Measurements from ENCODE around the gene PTCH2.

PTCH2 gene

DNA sequence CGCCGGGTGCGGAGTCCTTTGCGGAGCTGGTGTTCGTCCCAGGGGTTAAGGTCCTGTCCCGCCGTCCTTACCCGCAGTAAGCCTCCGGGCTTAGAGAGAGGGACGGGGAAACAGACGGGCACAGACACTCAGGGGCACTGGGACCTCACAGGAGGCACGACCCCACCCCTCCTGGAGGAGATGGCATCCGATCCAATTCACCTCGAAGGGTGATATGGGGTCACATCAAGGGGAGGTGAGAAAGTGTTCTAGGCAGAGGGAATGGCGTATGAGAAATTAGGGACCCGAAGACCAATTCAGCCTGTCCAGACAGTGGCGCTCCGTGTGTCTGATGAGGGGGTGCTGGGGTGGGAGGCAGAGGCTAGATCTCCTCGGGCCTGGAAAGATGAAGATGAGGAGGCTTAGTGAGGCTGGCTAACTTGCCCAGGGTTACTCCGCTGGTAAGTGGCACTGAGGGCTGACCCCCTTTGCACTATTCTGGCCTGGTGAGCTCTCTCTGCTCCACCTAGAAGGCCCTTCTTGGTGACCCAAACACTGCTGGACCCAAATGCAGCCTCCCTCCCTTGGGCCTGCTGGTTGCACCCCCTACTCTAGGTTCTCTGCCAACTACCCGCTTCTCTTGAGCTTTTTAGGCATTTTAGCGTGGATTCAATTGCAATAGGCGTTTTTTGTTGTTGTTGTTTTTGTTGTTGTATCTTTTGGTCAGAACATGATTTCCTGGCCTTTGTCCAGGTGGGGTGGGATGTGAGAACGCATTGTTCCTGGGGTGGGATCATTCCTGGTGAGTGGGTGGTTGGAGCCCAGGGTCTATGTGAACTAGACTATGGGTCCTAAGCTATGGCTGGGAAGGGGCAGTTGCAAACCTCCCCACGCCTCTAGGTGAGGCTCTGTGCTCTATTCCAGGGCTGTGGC, 22.5 kb downstream of the PTCH2 start (continued):
- TF ChIP-seq, protein P1, sequence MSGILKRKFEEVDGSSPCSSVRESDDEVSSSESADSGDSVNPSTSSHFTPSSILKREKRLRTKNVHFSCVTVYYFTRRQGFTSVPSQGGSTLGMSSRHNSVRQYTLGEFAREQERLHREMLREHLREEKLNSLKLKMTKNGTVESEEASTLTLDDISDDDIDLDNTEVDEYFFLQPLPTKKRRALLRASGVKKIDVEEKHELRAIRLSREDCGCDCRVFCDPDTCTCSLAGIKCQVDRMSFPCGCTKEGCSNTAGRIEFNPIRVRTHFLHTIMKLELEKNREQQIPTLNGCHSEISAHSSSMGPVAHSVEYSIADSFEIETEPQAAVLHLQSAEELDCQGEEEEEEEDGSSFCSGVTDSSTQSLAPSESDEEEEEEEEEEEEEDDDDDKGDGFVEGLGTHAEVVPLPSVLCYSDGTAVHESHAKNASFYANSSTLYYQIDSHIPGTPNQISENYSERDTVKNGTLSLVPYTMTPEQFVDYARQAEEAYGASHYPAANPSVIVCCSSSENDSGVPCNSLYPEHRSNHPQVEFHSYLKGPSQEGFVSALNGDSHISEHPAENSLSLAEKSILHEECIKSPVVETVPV (CRISPR knock-in tag; IDR thresholded peaks at IDR 0.05): no peak
- no peak for TF ChIP-seq BACH2 (CRISPR knock-in tag; IDR thresholded peaks at IDR 0.05; ENCODE audit: borderline replicate concordance)
- no peak for TF ChIP-seq PPARA (CRISPR knock-in tag; IDR thresholded peaks at IDR 0.05; ENCODE audit: borderline replicate concordance)
- no peak for TF ChIP-seq GLIS3 (CRISPR knock-in tag; IDR thresholded peaks at IDR 0.05)
- TF ChIP-seq CSDC2 (CRISPR knock-in tag; IDR thresholded peaks at IDR 0.05): no peak
- TF ChIP-seq, protein P2, sequence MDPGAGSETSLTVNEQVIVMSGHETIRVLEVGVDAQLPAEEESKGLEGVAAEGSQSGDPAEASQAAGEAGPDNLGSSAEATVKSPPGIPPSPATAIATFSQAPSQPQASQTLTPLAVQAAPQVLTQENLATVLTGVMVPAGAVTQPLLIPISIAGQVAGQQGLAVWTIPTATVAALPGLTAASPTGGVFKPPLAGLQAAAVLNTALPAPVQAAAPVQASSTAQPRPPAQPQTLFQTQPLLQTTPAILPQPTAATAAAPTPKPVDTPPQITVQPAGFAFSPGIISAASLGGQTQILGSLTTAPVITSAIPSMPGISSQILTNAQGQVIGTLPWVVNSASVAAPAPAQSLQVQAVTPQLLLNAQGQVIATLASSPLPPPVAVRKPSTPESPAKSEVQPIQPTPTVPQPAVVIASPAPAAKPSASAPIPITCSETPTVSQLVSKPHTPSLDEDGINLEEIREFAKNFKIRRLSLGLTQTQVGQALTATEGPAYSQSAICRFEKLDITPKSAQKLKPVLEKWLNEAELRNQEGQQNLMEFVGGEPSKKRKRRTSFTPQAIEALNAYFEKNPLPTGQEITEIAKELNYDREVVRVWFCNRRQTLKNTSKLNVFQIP (CRISPR knock-in tag; IDR thresholded peaks at IDR 0.05; ENCODE audit: borderline replicate concordance, low read depth): no peak
- no peak for TF ChIP-seq ZNF70 (CRISPR knock-in tag; IDR thresholded peaks at IDR 0.05)
- no peak for TF ChIP-seq ZC3H10 (CRISPR knock-in tag; IDR thresholded peaks at IDR 0.05)
- TF ChIP-seq ZNF8 (CRISPR knock-in tag; IDR thresholded peaks at IDR 0.05): no peak
- no peak for TF ChIP-seq ESRRG (CRISPR knock-in tag; IDR thresholded peaks at IDR 0.05)
- TF ChIP-seq ZFP30 (CRISPR knock-in tag; IDR thresholded peaks at IDR 0.05): no peak

DNA sequence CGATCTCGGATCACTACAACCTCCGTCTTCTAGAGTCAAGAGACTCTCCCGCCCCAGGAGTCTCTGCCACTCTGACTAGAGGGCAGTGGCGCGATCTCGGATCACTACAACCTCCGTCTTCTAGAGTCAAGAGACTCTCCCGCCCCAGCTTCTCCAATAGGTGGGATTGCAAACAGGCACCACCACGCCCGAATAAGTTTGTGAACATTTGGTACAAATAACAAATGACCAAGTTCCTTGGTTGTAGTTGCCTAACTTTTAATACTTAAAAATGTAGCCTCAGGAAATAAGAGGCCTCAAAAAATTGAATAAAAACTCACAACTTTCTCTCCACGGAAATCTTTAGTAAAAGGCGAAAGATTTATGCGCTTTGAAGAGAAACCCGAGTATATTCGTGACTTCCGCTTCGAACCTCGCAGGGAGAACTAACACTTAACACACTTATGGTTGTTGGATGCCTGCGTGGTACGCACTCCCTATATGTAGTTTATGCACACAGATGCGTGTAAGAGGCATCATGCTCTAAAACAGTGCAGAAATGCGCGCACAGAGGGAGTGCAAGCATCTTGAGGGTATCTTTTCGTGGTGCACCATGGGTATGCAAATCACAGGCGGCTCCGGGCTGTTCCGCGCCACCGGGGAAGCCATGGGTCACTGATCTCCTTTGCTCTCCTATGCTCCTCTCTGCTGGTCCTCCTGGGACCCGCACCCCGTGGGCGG, 23.3 kb downstream of the PTCH2 start:
- TF ChIP-seq TOX (CRISPR knock-in tag; IDR thresholded peaks at IDR 0.05; ENCODE audit: borderline replicate concordance) (peak; percentile 76; the same call in 1 of the 2 replicates), ZFP3 (CRISPR knock-in tag; IDR thresholded peaks at IDR 0.05) (no peak), GLIS3 (CRISPR knock-in tag; IDR thresholded peaks at IDR 0.05) (peak; percentile 90), ZNF8 (CRISPR knock-in tag; IDR thresholded peaks at IDR 0.05) (no peak), RARB (CRISPR knock-in tag; IDR thresholded peaks at IDR 0.05) (peak; percentile 83), ISL1 (CRISPR knock-in tag; IDR thresholded peaks at IDR 0.05) (no peak), ARNTL (CRISPR knock-in tag; IDR thresholded peaks at IDR 0.05; ENCODE audit: borderline replicate concordance, low read depth) (0 out of 2 replicates have a peak, but pooled peaks have one; percentile 12), OSR1 (CRISPR knock-in tag; IDR thresholded peaks at IDR 0.05) (no peak), BACH2 (CRISPR knock-in tag; IDR thresholded peaks at IDR 0.05; ENCODE audit: borderline replicate concordance) (no peak), CSDC2 (CRISPR knock-in tag; IDR thresholded peaks at IDR 0.05) (no peak), TCF4 (CRISPR knock-in tag; IDR thresholded peaks at IDR 0.05; ENCODE audit: borderline replicate concordance) (no peak), SNAI2 (CRISPR knock-in tag; IDR thresholded peaks at IDR 0.05) (no peak), ZFP30 (CRISPR knock-in tag; IDR thresholded peaks at IDR 0.05) (peak; percentile 18; the same call in 1 of the 2 replicates), ZNF565 (CRISPR knock-in tag; conservative IDR thresholded peaks at IDR 0.05; ENCODE audit: low read depth) (no peak), ESRRG (CRISPR knock-in tag; IDR thresholded peaks at IDR 0.05) (peak; percentile 42; the same call in 1 of the 2 replicates), ZNF70 (CRISPR knock-in tag; IDR thresholded peaks at IDR 0.05) (peak; percentile 34; the same call in 1 of the 2 replicates), PPARA (CRISPR knock-in tag; IDR thresholded peaks at IDR 0.05; ENCODE audit: borderline replicate concordance) (no peak), ZC3H10 (CRISPR knock-in tag; IDR thresholded peaks at IDR 0.05) (peak; percentile 78)
- TF ChIP-seq, protein P1 (CRISPR knock-in tag; IDR thresholded peaks at IDR 0.05): no peak; the same call in 1 of the 2 replicates
- TF ChIP-seq, protein P2 (CRISPR knock-in tag; IDR thresholded peaks at IDR 0.05; ENCODE audit: borderline replicate concordance, low read depth): peak; percentile 35; the same call in 1 of the 2 replicates
- TF ChIP-seq, protein P3, sequence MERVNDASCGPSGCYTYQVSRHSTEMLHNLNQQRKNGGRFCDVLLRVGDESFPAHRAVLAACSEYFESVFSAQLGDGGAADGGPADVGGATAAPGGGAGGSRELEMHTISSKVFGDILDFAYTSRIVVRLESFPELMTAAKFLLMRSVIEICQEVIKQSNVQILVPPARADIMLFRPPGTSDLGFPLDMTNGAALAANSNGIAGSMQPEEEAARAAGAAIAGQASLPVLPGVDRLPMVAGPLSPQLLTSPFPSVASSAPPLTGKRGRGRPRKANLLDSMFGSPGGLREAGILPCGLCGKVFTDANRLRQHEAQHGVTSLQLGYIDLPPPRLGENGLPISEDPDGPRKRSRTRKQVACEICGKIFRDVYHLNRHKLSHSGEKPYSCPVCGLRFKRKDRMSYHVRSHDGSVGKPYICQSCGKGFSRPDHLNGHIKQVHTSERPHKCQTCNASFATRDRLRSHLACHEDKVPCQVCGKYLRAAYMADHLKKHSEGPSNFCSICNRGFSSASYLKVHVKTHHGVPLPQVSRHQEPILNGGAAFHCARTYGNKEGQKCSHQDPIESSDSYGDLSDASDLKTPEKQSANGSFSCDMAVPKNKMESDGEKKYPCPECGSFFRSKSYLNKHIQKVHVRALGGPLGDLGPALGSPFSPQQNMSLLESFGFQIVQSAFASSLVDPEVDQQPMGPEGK (CRISPR knock-in tag; IDR thresholded peaks at IDR 0.05; ENCODE audit: borderline replicate concordance): peak; percentile 92
- TF ChIP-seq, protein P4, sequence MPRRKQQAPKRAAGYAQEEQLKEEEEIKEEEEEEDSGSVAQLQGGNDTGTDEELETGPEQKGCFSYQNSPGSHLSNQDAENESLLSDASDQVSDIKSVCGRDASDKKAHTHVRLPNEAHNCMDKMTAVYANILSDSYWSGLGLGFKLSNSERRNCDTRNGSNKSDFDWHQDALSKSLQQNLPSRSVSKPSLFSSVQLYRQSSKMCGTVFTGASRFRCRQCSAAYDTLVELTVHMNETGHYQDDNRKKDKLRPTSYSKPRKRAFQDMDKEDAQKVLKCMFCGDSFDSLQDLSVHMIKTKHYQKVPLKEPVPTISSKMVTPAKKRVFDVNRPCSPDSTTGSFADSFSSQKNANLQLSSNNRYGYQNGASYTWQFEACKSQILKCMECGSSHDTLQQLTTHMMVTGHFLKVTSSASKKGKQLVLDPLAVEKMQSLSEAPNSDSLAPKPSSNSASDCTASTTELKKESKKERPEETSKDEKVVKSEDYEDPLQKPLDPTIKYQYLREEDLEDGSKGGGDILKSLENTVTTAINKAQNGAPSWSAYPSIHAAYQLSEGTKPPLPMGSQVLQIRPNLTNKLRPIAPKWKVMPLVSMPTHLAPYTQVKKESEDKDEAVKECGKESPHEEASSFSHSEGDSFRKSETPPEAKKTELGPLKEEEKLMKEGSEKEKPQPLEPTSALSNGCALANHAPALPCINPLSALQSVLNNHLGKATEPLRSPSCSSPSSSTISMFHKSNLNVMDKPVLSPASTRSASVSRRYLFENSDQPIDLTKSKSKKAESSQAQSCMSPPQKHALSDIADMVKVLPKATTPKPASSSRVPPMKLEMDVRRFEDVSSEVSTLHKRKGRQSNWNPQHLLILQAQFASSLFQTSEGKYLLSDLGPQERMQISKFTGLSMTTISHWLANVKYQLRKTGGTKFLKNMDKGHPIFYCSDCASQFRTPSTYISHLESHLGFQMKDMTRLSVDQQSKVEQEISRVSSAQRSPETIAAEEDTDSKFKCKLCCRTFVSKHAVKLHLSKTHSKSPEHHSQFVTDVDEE (CRISPR knock-in tag; IDR thresholded peaks at IDR 0.05): no peak
- TF ChIP-seq, protein P5, sequence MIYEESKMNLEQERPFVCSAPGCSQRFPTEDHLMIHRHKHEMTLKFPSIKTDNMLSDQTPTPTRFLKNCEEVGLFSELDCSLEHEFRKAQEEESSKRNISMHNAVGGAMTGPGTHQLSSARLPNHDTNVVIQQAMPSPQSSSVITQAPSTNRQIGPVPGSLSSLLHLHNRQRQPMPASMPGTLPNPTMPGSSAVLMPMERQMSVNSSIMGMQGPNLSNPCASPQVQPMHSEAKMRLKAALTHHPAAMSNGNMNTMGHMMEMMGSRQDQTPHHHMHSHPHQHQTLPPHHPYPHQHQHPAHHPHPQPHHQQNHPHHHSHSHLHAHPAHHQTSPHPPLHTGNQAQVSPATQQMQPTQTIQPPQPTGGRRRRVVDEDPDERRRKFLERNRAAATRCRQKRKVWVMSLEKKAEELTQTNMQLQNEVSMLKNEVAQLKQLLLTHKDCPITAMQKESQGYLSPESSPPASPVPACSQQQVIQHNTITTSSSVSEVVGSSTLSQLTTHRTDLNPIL (CRISPR knock-in tag; IDR thresholded peaks at IDR 0.05; ENCODE audit: low read depth): peak; percentile 57

More for the DNA sequence above, 23.3 kb downstream of the PTCH2 start:
- ATAC-seq: peak; percentile 86
